Heart left ventricle (tissue), 16 donors: ENCODE measurements around the gene SLC7A10. TPM values are rescaled to one million over a fixed set of nuclear protein-coding genes. Genes with fewer than 3 reads are reported as not detected.
A peak's percentile ranks its signal among the peaks of the same experiment; 100 is the strongest.

Source experiments
- ATAC-seq, 4 donors: fragments of 200-7000 bp; cut with Tn5 transposase; one replicate each; pipeline ENCODE4 v1.9.1; 2020 to 2022; ENCODE audit warnings: moderate library complexity in 4 of 4, mild to moderate bottlenecking in 3 of 4, moderate number of reproducible peaks in 1 of 4
- DNase-seq, 5 donors: peaks; one replicate each; pipeline ENCODE4 v3.0.0-alpha.2; 2020
- H3K27ac ChIP-seq, 12 donors: fragments of 200-600 bp; sonication (generic) in 4 of 12; one replicate each; pipeline versions ENCODE4 v1.5.0 to v1.8.0; 2016 to 2022; ENCODE audit warnings: mild to moderate bottlenecking in 2 of 12
- H3K27me3 ChIP-seq, 9 donors: fragments of 200-600 bp; sonication (generic) in 2 of 9; one replicate each; pipeline versions ENCODE4 v1.5.1 to v1.8.0; 2016 to 2022; ENCODE audit warnings: mild to moderate bottlenecking in 3 of 9
- H3K36me3 ChIP-seq, 9 donors: fragments of 200-600 bp; sonication (generic) in 2 of 9; one replicate each; pipeline versions ENCODE4 v1.5.0 to v1.8.0; 2018 to 2022; ENCODE audit warnings: mild to moderate bottlenecking in 2 of 9
- H3K4me1 ChIP-seq, 12 donors: fragments of 200-600 bp; sonication (generic) in 4 of 12; one replicate each; pipeline versions ENCODE4 v1.5.0 to v1.8.0; 2016 to 2022; ENCODE audit warnings: mild to moderate bottlenecking in 3 of 12
- H3K4me3 ChIP-seq, 12 donors: fragments of 200-600 bp; sonication (generic) in 4 of 12; one replicate each; pipeline versions ENCODE4 v1.5.0 to v1.8.0; 2017 to 2022; ENCODE audit warnings: mild to moderate bottlenecking in 9 of 12, moderate library complexity in 4 of 12
- H3K9me3 ChIP-seq, 12 donors: fragments of 200-600 bp; sonication (generic) in 4 of 12; one replicate each; pipeline versions ENCODE4 v1.5.0 to v1.8.0; 2016 to 2022; ENCODE audit warnings: mild to moderate bottlenecking in 1 of 12
- POLR2A ChIP-seq, 2 donors: fragments of 450-650 bp; IDR thresholded peaks; one replicate each; pipeline ENCODE4 v1.6.1; 2017; ENCODE audit warnings: antibody characterized with exemption in 2 of 2, mild to moderate bottlenecking in 2 of 2, moderate library complexity in 2 of 2
- WGBS, 4 donors: extraction: QIAGEN DNeasy Blood & Tissue Kit in 2 of 4; methylation state at CpG; one replicate each; pipeline versions ENCODE4 v1.1.5 to v1.1.7; 2013 to 2018; 5-methylcytosine and 5-hydroxymethylcytosine counted together
- intact Hi-C, 10 donors: fragments of 100-400 bp; cut with DNase I; formaldehyde crosslinking; loops; one replicate each; pipeline versions ENCODE4 v1.11.1 to v1.14.2; 2022
- polyA plus RNA-seq, 2 donors: library from polyadenylated mRNA; stranded (reverse); fragments of 200-250 nt; gene quantifications; one replicate each; pipeline ENCODE4 v1.2.3, GENCODE V29; 2013
- total RNA-seq, 9 donors: library from RNA; depleted of rRNA in 2 of 9; stranded (reverse); fragments of >200 nt in 2 of 9; fragmentation: NEBNext Ultra II Directional in 3 of 9; extraction: Animal tissue kit (Norgen Biotek cat#: 25700) in 3 of 9; gene quantifications; one replicate each; pipeline versions ENCODE4 v1.1.0 to v1.2.4, GENCODE V29; 2016 to 2023
- TF ChIP-seq, protein P1 (sequence below), 12 donors: fragments of 200-600 bp; sonication (generic) in 4 of 12; IDR thresholded peaks; one replicate each; pipeline versions ENCODE4 v1.5.0 to v1.8.0; 2018 to 2022; ENCODE audit warnings: antibody characterized with exemption in 12 of 12, mild to moderate bottlenecking in 5 of 12
- donor health status: ischemic (EF 13 %, LVEDD 7.1; RV severe dilation, severe dysfunction).
- donor health status: healthy with polysubstance abuse.
- donor health status: DM: no; HTN: yes; CAD: no.
- donor health status: DM: no; HTN: no; CAD: no.
- donor health status: ischemic (EF 25% LVEDD 6.9; RV normal size, moderate dysfunction).
- donor health status: ischemic (EF 25% LVEDD 5.7; RV mildly dilated, moderate dysfunction).
- donor health status: healthy.
- donor health status: DM: yes; HTN: yes; CAD: no.
- donor health status: ischemic (EF 35%, LVEDD 5.7; RV mildly dilated, moderate dysfunction).
- donor health status: nonischemic (EF 11% LVEDD 7.7; RV severe dilation, severe dysfunction).
- donor health status: DM: yes; HTN: yes; CAD: no.
- donor health status: PGD.
- donor health status: ischemic (EF 29% LVEDD 5.4; RV normal size, mild dysfunction).
- donor health status: nonischemic (EF 23%, LVEDD 6.1; RV moderate dilation, normal function).

Gene SLC7A10
- total and polyA plus RNA-seq, 11 donors: 0.11 to 2.3 (median 0.34) TPM; not detected in 5

DNA sequence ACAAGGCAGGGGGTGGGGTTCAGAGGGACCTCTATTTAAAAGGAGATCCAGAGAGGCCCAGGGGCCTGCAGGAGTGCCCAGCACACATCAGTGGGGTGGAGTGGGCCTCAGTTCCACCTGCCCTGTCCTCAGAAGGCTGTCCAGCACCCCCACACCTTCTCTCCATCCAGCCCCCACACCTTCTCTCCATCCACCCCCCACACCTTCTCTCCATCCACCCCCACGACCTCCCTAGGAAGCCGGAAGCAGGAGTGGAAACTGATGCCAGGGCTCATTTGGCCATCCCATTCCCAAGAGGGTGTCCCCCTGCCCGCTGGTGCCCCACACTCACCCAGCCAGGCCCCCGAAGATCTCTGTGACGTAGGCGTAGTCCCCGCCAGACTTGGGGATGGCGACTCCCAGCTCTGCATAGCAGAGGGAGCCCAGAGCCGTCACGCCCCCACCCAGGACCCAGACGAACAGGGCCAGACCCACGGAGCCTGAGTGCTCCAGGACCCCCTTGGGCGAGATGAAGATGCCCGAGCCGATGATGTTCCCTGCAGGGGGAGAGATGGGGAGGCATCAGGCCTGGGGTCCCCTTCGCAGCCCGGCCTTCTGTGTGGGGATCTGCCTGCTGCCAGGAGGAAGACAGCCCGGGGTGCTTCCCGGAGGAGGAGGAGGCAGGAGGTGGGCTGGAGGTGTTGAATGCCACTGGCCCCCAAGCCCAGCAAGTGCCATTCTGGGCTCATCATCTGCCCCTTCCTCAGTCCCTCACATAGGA lies 10.0 kb downstream of the SLC7A10 start:
- H3K27me3 ChIP-seq: peaks cover 0 to 16% (median 0%) of the 10 kb centered on the region in 9 donors
- H3K27ac ChIP-seq: no peak overlapping the region
- H3K4me3 ChIP-seq: no peak overlapping the region
- H3K36me3 ChIP-seq: no peaks in the 10 kb centered on the region
- 87 to 90% (median 88%) methylated on average over 14 to 19 of the region's 19 CpGs for WGBS, 4 donors
- TF ChIP-seq, protein P1, sequence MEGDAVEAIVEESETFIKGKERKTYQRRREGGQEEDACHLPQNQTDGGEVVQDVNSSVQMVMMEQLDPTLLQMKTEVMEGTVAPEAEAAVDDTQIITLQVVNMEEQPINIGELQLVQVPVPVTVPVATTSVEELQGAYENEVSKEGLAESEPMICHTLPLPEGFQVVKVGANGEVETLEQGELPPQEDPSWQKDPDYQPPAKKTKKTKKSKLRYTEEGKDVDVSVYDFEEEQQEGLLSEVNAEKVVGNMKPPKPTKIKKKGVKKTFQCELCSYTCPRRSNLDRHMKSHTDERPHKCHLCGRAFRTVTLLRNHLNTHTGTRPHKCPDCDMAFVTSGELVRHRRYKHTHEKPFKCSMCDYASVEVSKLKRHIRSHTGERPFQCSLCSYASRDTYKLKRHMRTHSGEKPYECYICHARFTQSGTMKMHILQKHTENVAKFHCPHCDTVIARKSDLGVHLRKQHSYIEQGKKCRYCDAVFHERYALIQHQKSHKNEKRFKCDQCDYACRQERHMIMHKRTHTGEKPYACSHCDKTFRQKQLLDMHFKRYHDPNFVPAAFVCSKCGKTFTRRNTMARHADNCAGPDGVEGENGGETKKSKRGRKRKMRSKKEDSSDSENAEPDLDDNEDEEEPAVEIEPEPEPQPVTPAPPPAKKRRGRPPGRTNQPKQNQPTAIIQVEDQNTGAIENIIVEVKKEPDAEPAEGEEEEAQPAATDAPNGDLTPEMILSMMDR (IDR thresholded peaks at IDR 0.05): no peak
- TF ChIP-seq POLR2A (IDR thresholded peaks at IDR 0.05): no peak
- DNase-seq (peak in 1 of 5 donors; percentile 47), ATAC-seq (no peak)
- no peaks in the 10 kb centered on the region for H3K4me1 ChIP-seq
- no peaks in the 10 kb centered on the region for H3K9me3 ChIP-seq
- intact Hi-C loops: no loop called here

DNA sequence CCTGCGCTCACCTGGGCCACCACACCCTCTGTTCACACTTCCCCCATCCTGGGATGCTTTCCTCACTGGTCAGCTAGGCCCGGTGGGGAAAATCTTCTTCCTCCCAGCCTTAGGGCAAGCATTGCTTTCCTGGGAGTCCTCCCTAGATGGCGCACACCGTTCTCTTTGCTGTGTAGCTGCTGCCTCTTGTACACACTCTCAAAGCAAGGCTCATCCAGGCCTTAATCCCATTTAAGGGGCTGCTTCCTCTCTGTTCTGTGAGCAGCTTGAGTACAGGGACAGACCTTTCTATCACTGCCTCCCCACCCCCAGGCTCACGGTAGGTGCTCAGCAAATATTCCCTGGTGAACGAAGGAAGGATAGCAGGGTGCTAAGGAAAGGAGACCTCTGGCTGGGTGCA lies 11.1 kb downstream of the SLC7A10 start:
- DNase-seq (peak in 1 of 5 donors; percentile 21), ATAC-seq (no peak)
- Histone ChIP-seq H3K36me3 (no peaks in the 10 kb centered on the region), H3K4me1 (no peaks in the 10 kb centered on the region), H3K9me3 (no peaks in the 10 kb centered on the region), H3K27me3 (peaks cover 0 to 13% (median 0%) of the 10 kb centered on the region in 9 donors), H3K4me3 (no peak overlapping the region), H3K27ac (no peak overlapping the region)
- WGBS, 4 donors: 46 to 52% (median 48%) methylated on average over 6 of the region's 6 CpGs
- TF ChIP-seq, protein P1 (IDR thresholded peaks at IDR 0.05): no peak
- TF ChIP-seq POLR2A (IDR thresholded peaks at IDR 0.05): no peak
- intact Hi-C loops: no loop called here

DNA sequence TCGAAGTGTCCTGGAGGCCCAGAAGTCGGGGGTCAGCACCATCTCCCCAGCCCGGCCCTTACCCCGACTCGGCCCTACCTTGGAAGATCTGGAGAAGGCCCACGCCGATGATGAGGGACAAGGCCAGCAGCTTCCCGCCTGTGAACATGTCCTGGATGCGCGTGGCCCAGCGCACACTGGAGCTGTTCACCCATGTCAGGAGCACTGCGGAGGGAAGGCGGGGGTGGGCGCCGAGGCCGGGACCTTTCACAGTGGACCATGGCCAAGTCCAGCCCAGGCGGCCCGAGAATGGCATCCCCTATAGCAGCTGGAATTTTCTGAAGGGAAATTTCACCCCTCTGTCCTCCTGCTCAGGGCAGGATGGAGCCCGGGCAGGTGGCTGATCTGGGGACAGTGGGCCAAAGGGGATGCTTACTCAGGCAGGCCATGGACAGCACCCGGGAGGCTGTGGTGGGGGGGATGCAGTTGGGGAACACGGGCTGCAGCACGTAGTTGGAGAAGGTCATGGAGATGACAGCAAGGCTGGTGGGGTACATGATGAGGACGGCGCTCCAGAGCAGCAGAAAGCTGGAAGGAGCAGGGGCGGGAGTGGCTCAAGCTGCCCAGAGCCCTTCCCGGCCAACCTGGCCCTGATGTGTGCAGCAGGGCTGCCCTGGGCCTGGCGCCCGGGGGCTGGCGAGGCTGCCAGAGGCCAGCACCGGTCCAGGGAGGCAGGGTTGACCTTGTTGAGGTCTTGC lies 13.0 kb downstream of the SLC7A10 start:
- Histone ChIP-seq H3K9me3 (no peaks in the 10 kb centered on the region), H3K27me3 (peaks cover 0 to 3% (median 0%) of the 10 kb centered on the region in 9 donors), H3K36me3 (no peaks in the 10 kb centered on the region), H3K27ac (no peak overlapping the region), H3K4me1 (no peaks in the 10 kb centered on the region), H3K4me3 (no peak overlapping the region)
- WGBS, 4 donors: 78 to 87% (median 85%) methylated on average over 19 to 30 of the region's 30 CpGs
- ATAC-seq (no peak), DNase-seq (peak in 3 of 5 donors; percentile 17 to 52 (median 18))
- TF ChIP-seq POLR2A (IDR thresholded peaks at IDR 0.05): no peak
- TF ChIP-seq, protein P1 (IDR thresholded peaks at IDR 0.05): no peak
- intact Hi-C loops: no loop called here

DNA sequence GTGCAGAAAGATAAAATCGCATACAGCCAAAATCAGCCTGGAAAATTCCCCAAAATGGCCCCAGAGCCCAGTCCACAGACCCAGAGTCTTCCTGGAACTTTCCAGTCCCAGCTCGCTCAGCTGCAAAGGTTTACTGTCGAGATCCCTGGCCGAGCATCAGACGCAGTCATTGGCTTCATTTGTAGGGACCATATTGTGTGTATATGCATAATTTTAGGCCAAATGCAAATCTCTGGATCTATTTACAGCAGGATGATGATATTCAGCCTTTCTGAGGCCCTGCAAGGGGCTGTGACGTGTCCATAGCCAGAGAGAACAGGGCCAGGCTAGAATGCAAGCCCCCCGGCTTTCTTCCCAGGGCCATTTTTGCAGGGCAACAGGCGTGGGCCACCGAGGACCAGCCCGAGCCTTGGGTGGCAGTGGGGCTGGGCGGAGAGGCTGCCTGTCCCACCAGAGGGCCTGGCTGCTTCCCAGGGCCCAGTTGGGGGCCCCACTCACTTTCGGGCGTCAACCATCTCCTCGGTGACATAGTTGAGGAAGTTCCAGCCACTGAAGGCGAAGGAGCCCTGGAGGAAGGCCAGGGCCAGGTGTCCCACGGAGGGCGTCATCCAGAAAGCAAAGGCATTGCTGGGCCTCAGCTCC lies 13.7 kb downstream of the SLC7A10 start:
- ATAC-seq (no peak), DNase-seq (peak in 2 of 5 donors; percentile 11 to 33)
- no peak overlapping the region for H3K27ac ChIP-seq
- 51 to 82% (median 77%) methylated on average over 5 to 17 of the region's 17 CpGs for WGBS, 4 donors
- H3K4me1 ChIP-seq: no peaks in the 10 kb centered on the region
- H3K36me3 ChIP-seq: peaks cover 0 to 5% (median 0%) of the 10 kb centered on the region in 9 donors
- H3K27me3 ChIP-seq: no peaks in the 10 kb centered on the region
- no peak overlapping the region for H3K4me3 ChIP-seq
- H3K9me3 ChIP-seq: no peaks in the 10 kb centered on the region
- no peak for TF ChIP-seq POLR2A (IDR thresholded peaks at IDR 0.05)
- TF ChIP-seq, protein P1 (IDR thresholded peaks at IDR 0.05): no peak
- intact Hi-C loops: no loop called here
